GM19238 (cell line): ENCODE results near the gene KTI12.

Experiments used
- DNase-seq: peaks from one replicate; pipeline ENCODE4 v3.0.0; 2011; ENCODE audit warnings: low spot score; ENCODE audit not compliant: insufficient read length

The KTI12 gene

DNA sequence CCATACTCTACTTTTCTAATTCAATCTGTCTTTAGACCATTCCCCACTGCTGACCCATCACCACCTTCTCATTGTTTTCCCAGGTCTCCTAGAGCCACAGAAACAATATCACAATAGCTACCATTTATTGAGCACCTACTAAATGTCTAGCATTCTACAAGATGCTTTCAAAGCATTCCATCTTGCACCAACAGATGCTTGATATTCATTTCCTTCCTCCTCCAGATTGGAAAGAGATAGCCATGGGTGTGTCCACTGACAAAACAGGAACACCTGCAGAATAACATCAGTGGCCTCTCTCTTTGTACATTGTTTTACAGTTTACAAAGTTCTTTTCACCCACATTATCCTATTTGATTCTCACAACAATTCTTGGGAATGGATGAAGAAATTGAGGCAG is 45.4 kb downstream of the KTI12 start:
- DNase-seq: no peak

DNA sequence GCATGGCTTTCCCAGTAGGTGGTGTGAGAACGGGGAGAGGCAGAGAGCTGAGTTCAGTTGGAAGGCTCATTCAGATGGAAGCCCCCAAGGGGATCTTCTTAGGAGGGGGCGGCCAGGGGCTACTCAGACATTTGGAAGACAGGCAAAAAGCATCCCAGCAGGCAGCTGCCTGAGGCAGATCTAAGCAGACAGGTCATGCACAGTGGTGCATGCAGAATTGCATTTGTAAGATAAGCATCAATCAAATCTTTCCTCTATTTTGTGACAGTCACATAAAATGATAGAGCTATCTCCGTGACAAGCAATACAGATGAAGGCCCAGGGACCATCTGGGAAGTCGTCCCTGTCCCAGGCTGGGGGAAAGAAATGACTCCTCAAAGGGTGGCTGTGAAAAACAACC is 46.9 kb downstream of the KTI12 start:
- no peak for DNase-seq

DNA sequence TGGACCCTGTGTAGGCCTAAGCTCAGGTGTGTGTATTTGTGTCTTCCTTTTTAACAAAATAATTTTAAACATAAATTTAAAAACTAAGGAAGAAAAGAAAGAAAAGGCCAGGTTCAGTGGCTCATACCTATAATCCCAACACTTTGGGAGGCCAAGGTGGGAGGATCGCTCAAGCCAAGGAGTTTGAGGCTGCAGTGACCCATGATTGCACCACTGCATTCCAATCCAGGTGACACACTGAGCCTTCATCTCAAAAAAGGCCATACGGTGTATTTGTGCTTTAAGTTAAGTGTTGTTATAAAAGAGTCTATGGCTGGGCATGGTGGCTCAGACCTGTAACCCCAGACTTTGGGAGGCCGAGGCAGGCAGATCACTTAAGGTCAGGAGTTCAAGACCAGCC is 51.4 kb downstream of the KTI12 start:
- DNase-seq: no peak
